Thymus (tissue), 11 donors: ENCODE data around the gene PRKAG1. TPM values are rescaled to one million over a fixed set of nuclear protein-coding genes. Genes with fewer than 3 reads are reported as not detected.

Experiments used
- DNase-seq, 9 donors: peaks; one replicate each; pipeline ENCODE4 v3.0.0-alpha.2; 2013; ENCODE audit warnings: low spot score in 9 of 9, low read depth in 6 of 9, missing footprints in 1 of 9
- H3K27ac ChIP-seq, 2 donors: one replicate each; pipeline ENCODE4 v1.5.1; 2013; ENCODE audit warnings: control low read depth in 1 of 2, low read depth in 1 of 2, low read length in 1 of 2, mild to moderate bottlenecking in 1 of 2, moderate library complexity in 1 of 2
- H3K27me3 ChIP-seq, 2 donors: one replicate each; pipeline ENCODE4 v1.5.1; 2013; ENCODE audit warnings: low read length in 1 of 2; ENCODE audit not compliant: control insufficient read depth in 2 of 2, insufficient read depth in 1 of 2
- H3K36me3 ChIP-seq, 2 donors: one replicate each; pipeline ENCODE4 v1.5.1; 2013; ENCODE audit warnings: low read length in 1 of 2, mild to moderate bottlenecking in 1 of 2, moderate library complexity in 1 of 2; ENCODE audit not compliant: control insufficient read depth in 2 of 2, insufficient read depth in 2 of 2
- H3K4me1 ChIP-seq, 2 donors: one replicate each; pipeline ENCODE4 v1.5.1; 2013; ENCODE audit warnings: low read length in 2 of 2; ENCODE audit not compliant: control insufficient read depth in 2 of 2, insufficient read depth in 2 of 2
- H3K4me3 ChIP-seq, 2 donors: one replicate each; pipeline ENCODE4 v1.5.1; 2013; ENCODE audit warnings: low read length in 2 of 2, control low read depth in 1 of 2, mild to moderate bottlenecking in 1 of 2
- H3K9me3 ChIP-seq, 2 donors: one replicate each; pipeline ENCODE4 v1.5.1; 2013; ENCODE audit warnings: low read length in 1 of 2, mild to moderate bottlenecking in 1 of 2; ENCODE audit not compliant: control insufficient read depth in 2 of 2, insufficient read depth in 1 of 2
- WGBS: extraction: QIAGEN DNeasy Blood & Tissue Kit; methylation state at CpG from one replicate; pipeline ENCODE4 v1.1.7; 2013; 5-methylcytosine and 5-hydroxymethylcytosine counted together
- polyA plus RNA-seq: library from polyadenylated mRNA; stranded (reverse); fragments of 200-250 nt; gene quantifications from one replicate; pipeline ENCODE4 v1.2.3, GENCODE V29; 2013
- total RNA-seq: library from RNA; stranded (reverse); fragments of 120-200 nt; gene quantifications from one replicate; pipeline ENCODE4 v1.2.4, GENCODE V29; 2013
- donor health status: healthy.

Gene PRKAG1
- total and polyA plus RNA-seq, 2 donors = 58.5 to 65.3 TPM

DNA sequence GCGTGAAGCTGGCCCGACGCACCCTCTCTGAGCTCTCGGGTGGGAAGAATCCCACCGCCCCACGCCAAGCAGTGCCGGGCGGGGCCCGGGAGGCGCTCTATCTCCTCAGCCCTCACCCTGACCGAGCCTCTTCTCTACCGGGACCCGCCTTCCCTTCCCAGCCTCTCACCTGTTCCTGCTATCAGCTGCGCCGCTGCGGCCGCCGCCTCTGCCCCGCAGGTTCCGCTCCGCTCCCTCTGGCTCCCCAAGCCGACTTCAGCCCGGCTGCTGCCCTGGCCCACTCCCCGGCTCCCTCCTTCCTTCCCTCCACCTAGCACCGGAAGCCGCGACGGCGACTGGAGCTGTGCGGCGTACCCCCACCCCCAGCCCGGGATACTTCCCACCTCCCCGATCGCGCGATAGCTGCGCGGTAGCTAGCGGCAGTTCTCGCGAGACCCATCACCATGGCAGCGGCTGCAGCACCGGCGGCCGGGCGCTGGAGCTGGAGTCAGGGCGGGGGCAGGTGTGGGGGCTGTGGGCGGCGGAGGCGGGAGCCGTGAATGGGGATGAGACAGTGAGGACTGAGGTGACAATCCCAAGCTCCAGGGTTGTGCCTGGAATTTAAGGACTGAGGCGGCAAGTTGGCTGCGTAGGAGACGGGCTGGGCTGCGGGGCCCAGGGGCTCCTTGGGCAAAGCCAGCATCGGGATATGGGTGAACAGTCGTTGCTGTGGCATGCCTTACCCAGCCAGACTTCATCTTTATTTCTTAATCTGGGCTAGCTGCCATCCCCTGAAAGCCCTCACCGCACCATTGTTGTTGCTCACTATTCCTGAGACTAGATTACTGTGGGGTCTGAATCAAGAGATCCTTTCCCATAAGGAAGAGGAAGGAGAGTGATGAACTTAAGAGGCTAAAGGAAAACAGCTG is 61.2 kb downstream of the PRKAG1 start, which contains the start of gene ARF3:
ARF3 (minus strand) TSS at position 347 of the 908 bp plus-strand sequence. CDS start 16,392 bp downstream, outside the sequence.
- Histone ChIP-seq H3K27me3 (peaks cover 0 to 10% of the 10 kb centered on the region in 2 donors), H3K4me3 (peak within 1 kb of the TSS; percentile 65 to 95), H3K4me1 (peaks cover 17 to 25% of the 10 kb centered on the region in 2 donors), H3K27ac (peak within 1 kb of the TSS; percentile 78), H3K36me3 (peaks cover 4 to 15% of the 10 kb centered on the region in 2 donors), H3K9me3 (no peaks in the 10 kb centered on the region)
- under 1% methylated on average over 58 of the region's 58 CpGs for WGBS
- peak; percentile 80 to 96 (median 93) for DNase-seq

DNA sequence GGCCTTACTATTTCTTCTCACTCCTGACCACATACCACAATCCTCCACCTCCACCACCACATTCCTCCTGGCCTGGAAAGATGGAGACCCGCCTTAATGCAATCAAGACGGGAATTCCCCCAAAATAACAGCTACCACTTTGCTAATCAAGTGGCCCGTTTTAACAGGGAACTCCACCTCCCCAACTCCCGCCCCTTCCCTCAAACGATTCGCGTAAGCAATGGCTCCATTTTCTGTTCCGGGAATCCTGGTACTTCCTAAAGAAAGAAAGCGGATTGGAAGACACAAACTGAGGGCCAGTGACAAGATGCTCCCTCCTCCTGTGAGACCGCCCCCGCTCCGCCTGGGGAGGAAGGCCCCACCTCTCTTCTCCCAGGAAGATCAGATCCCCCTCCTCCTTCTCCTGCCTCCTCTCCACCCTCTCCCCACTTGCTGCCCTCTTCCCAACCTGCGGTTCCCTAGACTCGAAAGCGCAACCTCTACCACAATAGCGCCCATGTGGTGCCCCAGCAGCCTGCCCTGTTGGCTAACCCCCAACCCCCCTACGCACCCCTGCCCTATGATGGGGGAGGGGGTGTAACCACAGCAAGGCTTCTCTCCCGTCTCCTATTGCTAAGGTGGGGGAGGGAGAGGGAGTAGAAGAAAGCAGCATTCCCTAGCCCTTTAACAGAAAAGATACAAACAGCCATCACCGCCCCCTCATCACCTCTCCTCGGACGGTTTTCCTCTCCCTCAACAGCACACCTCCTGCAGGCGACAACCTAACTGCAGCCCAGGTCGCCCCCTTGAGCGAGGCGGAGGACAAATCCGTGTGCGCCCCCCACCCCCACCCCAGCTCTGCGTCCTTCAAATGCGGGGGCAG is 62.1 kb downstream of the PRKAG1 start:
- peak overlapping the region; percentile 65 to 95 for H3K4me3 ChIP-seq
- peak overlapping the region; percentile 78 for H3K27ac ChIP-seq
- H3K9me3 ChIP-seq = no peaks in the 10 kb centered on the region
- H3K27me3 ChIP-seq = peaks cover 0 to 10% of the 10 kb centered on the region in 2 donors
- peaks cover 4 to 20% of the 10 kb centered on the region in 2 donors for H3K36me3 ChIP-seq
- DNase-seq = peak in 2 of 9 donors; percentile 40 to 68
- peaks cover 17 to 25% of the 10 kb centered on the region in 2 donors for H3K4me1 ChIP-seq
- 2% methylated on average over 29 of the region's 29 CpGs for WGBS

DNA sequence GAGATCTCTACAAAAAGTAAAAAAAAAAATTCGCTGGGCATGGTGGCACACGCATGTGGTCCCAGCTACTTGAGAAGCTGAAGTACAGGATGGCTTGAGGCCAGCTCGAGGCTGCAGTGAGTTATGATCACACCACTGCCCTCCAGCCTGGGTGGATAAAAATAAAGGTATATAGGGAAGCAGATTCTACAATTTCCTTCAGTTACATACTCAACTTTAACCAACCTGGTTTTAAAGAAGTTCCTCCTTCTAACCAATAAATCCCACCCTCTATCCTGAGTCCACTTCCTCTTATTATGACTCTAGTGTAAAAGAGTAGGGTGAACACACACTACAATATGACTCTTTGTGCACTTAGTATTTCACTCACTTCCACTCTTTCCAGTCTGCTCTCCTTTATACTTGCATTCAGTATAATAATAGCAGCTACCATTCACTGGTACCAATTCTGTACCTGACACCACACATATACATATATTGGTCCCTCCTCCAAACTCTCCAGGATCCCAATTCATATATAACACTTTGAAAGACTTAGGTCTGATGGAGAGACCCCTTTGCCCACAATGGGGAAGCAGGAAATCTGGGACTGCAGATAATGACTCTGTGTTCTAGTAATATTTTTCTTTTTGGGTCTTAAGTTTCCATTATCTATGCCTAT is 63.6 kb downstream of the PRKAG1 start:
- WGBS = 40% methylated on average over 3 of the region's 3 CpGs
- no peak overlapping the region for H3K4me3 ChIP-seq
- H3K9me3 ChIP-seq = no peaks in the 10 kb centered on the region
- H3K4me1 ChIP-seq = peaks cover 17 to 25% of the 10 kb centered on the region in 2 donors
- peaks cover 6 to 20% of the 10 kb centered on the region in 2 donors for H3K36me3 ChIP-seq
- H3K27me3 ChIP-seq = peaks cover 0 to 4% of the 10 kb centered on the region in 2 donors
- H3K27ac ChIP-seq = no peak overlapping the region
- DNase-seq = no peak

DNA sequence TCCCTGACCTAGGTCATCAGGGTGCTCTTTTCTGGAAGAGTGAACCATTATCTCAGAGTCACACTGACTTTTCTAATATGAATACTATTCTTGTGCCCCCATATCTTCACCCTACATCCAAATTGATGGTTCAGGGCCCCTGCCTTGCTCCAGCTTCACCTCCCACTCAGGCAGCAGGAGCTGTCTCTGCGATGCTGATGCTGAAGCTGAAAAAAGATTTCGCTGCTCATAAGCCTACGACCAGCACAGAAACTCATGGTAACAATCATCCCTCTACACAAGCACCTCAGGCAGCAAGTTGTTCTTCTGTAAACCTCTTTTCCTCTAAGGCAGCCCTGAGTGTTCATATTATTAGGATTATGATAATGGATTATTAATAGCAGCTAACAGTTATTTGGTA is 64.5 kb downstream of the PRKAG1 start:
- no peaks in the 10 kb centered on the region for H3K27me3 ChIP-seq
- H3K27ac ChIP-seq = no peak overlapping the region
- no peak for DNase-seq
- H3K4me3 ChIP-seq = no peak overlapping the region
- 99% methylated on average over 3 of the region's 3 CpGs for WGBS
- peaks cover 17 to 25% of the 10 kb centered on the region in 2 donors for H3K4me1 ChIP-seq
- H3K36me3 ChIP-seq = peaks cover 7 to 20% of the 10 kb centered on the region in 2 donors
- no peaks in the 10 kb centered on the region for H3K9me3 ChIP-seq

DNA sequence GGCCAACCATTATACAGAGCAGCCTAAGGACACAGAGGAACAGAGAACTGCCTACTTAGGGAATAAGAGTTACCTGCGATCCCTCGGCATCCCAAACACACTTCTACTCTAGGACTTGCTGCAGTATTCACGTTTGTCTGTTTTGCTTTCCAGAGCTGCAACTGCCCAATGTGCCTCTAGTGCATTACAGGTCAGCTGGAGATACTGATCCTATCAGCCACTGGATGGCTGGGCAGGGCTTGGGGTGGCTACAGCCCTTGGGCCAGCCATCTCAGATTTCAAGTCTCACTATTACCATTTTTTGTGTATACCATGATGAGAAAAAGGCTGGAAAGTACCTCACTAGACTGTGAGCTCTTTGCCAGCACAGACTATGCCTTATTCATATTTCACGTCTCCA is 65.9 kb downstream of the PRKAG1 start:
- Histone ChIP-seq H3K27ac (no peak overlapping the region), H3K9me3 (no peaks in the 10 kb centered on the region), H3K27me3 (no peaks in the 10 kb centered on the region), H3K4me1 (peaks cover 13 to 18% of the 10 kb centered on the region in 2 donors), H3K4me3 (no peak overlapping the region), H3K36me3 (peaks cover 11 to 20% of the 10 kb centered on the region in 2 donors)
- 94% methylated on average over 4 of the region's 4 CpGs for whole genome bisulfite sequencing
- no peak for DNase-seq

Other genes with a start within 250 kb of the PRKAG1 start
- gene ADCY6, start 229.7 kb downstream of the PRKAG1 start, total RNA-seq = 2.6 TPM
- gene ADCY6, start 229.7 kb downstream of the PRKAG1 start, polyA plus RNA-seq = 6.1 TPM
- gene CACNB3, start 200.3 kb downstream of the PRKAG1 start, total RNA-seq = 8.3 TPM
- gene CACNB3, start 200.3 kb downstream of the PRKAG1 start, polyA plus RNA-seq = 10.4 TPM
- gene DDX23, start 166.6 kb downstream of the PRKAG1 start, total RNA-seq = 96.6 TPM
- gene DDX23, start 166.6 kb downstream of the PRKAG1 start, polyA plus RNA-seq = 61.3 TPM
- gene RND1, start 152.9 kb downstream of the PRKAG1 start, total RNA-seq = 1.1 TPM
- gene RND1, start 152.9 kb downstream of the PRKAG1 start, polyA plus RNA-seq = 1.8 TPM
- gene FKBP11, start 93.3 kb downstream of the PRKAG1 start, total RNA-seq = 8.3 TPM
- 36.7 TPM for gene FKBP11, start 93.3 kb downstream of the PRKAG1 start, polyA plus RNA-seq
- gene ARF3, start 61.3 kb downstream of the PRKAG1 start, total RNA-seq = 48.1 TPM
- 70.6 TPM for gene ARF3, start 61.3 kb downstream of the PRKAG1 start, polyA plus RNA-seq
- gene WNT10B, start 47.0 kb downstream of the PRKAG1 start, total RNA-seq = 3.4 TPM
- 14.1 TPM for gene WNT10B, start 47.0 kb downstream of the PRKAG1 start, polyA plus RNA-seq
- gene WNT1, start 40.5 kb downstream of the PRKAG1 start, total RNA-seq = not detected
- gene WNT1, start 40.5 kb downstream of the PRKAG1 start, polyA plus RNA-seq = 0.05 TPM
- 0.09 TPM for gene DDN, start 19.4 kb downstream of the PRKAG1 start, total RNA-seq
- 0.18 TPM for gene DDN, start 19.4 kb downstream of the PRKAG1 start, polyA plus RNA-seq
- gene KMT2D, start 42.0 kb upstream of the PRKAG1 start, total RNA-seq = 13.3 TPM
- gene KMT2D, start 42.0 kb upstream of the PRKAG1 start, polyA plus RNA-seq = 37.4 TPM
- gene RHEBL1, start 51.2 kb upstream of the PRKAG1 start, total RNA-seq = 3.2 TPM
- gene RHEBL1, start 51.2 kb upstream of the PRKAG1 start, polyA plus RNA-seq = 1.6 TPM
- 0.09 TPM for gene DHH, start 76.0 kb upstream of the PRKAG1 start, total RNA-seq
- 0.21 TPM for gene DHH, start 76.0 kb upstream of the PRKAG1 start, polyA plus RNA-seq
- 35.1 TPM for gene LMBR1L, start 92.1 kb upstream of the PRKAG1 start, total RNA-seq
- 112 TPM for gene LMBR1L, start 92.1 kb upstream of the PRKAG1 start, polyA plus RNA-seq
- 2,059 TPM for gene TUBA1B, start 112.6 kb upstream of the PRKAG1 start, total RNA-seq
- gene TUBA1B, start 112.6 kb upstream of the PRKAG1 start, polyA plus RNA-seq = 285 TPM
- 276 TPM for gene TUBA1A, start 170.3 kb upstream of the PRKAG1 start, total RNA-seq
- 111 TPM for gene TUBA1A, start 170.3 kb upstream of the PRKAG1 start, polyA plus RNA-seq
- gene TUBA1C, start 246.3 kb upstream of the PRKAG1 start, total RNA-seq = 112 TPM
- 115 TPM for gene TUBA1C, start 246.3 kb upstream of the PRKAG1 start, polyA plus RNA-seq